Right ventricle myocardium inferior (tissue), 1 donor: ENCODE results near the gene SLC25A21. TPM values are rescaled to one million over a fixed set of nuclear protein-coding genes. Genes with fewer than 3 reads are reported as not detected.

Experiments
- ATAC-seq: fragments of 200-7000 bp; cut with Tn5 transposase; one replicate; pipeline ENCODE4 v1.9.1; 2020; ENCODE audit warnings: mild to moderate bottlenecking, moderate library complexity
- DNase-seq: peaks from one replicate; pipeline ENCODE4 v3.0.0; 2021; ENCODE audit errors: missing footprints
- intact Hi-C: fragments of 100-400 bp; cut with DNase I; formaldehyde crosslinking; loops from one replicate; pipeline ENCODE4 v1.11.0; 2022
- total RNA-seq: library from RNA; stranded (reverse); fragmentation: NEBNext Ultra II Directional; extraction: Animal tissue kit (Norgen Biotek cat#: 25700); gene quantifications from one replicate; pipeline ENCODE4 v1.2.1, GENCODE V29; 2021
- donor health status: DM: no; HTN: yes; CAD: no; lungs with severe emphysema.

SLC25A21 gene
- total RNA-seq, 1 donor from 2014 or later = 0.76 TPM

- DNase-seq (no peak), ATAC-seq (no peak)
- intact Hi-C loops = no loop called here
Measured at GRCh38 chr14:37060496-37061260, 111.7 kb downstream of the SLC25A21 start.

GRCh38 chr14:37057776-37058175, 114.6 kb downstream of the SLC25A21 start:
- no peak for DNase-seq
- intact Hi-C loops = no loop called here
- ATAC-seq = no peak

- DNase-seq (no peak), ATAC-seq (no peak)
- intact Hi-C loops = no loop called here
Measured at GRCh38 chr14:37056473-37056872, 115.9 kb downstream of the SLC25A21 start.

GRCh38 chr14:37054869-37055268, 117.5 kb downstream of the SLC25A21 start:
- ATAC-seq = no peak
- intact Hi-C loops = no loop called here
- no peak for DNase-seq

GRCh38 chr14:37054144-37054543, 118.3 kb downstream of the SLC25A21 start:
- ATAC-seq (no peak), DNase-seq (no peak)
- intact Hi-C loops = no loop called here

GRCh38 chr14:37051680-37052079, 120.7 kb downstream of the SLC25A21 start:
- no peak for DNase-seq
- no peak for ATAC-seq
- intact Hi-C loops = no loop called here

- ATAC-seq (no peak), DNase-seq (no peak)
Measured at GRCh38 chr14:37051153-37051552, 121.3 kb downstream of the SLC25A21 start.

GRCh38 chr14:37048666-37049071, 123.7 kb downstream of the SLC25A21 start:
- no peak for DNase-seq
- no peak for ATAC-seq
- intact Hi-C loops = no loop called here

More at GRCh38 chr14:37051153-37051552, 121.3 kb downstream of the SLC25A21 start:
- intact Hi-C loops = no loop called here

GRCh38 chr14:37047996-37048395, 124.4 kb downstream of the SLC25A21 start:
- ATAC-seq (no peak), DNase-seq (no peak)
- intact Hi-C loops = no loop called here

GRCh38 chr14:37047226-37047625, 125.2 kb downstream of the SLC25A21 start:
- ATAC-seq = no peak
- intact Hi-C loops = no loop called here

GRCh38 chr14:37046815-37047214, 125.6 kb downstream of the SLC25A21 start:
- ATAC-seq (no peak), DNase-seq (no peak)
- intact Hi-C loops = no loop called here

More at GRCh38 chr14:37047226-37047625, 125.2 kb downstream of the SLC25A21 start:
- DNase-seq = no peak

- no peak for DNase-seq
- intact Hi-C loops = no loop called here
- no peak for ATAC-seq
Measured at GRCh38 chr14:37045340-37046061, 126.9 kb downstream of the SLC25A21 start.

- intact Hi-C loops = no loop called here
- no peak for ATAC-seq
- DNase-seq = no peak
Measured at GRCh38 chr14:37037636-37038387, 134.6 kb downstream of the SLC25A21 start.

GRCh38 chr14:37036669-37037341, 135.6 kb downstream of the SLC25A21 start:
- intact Hi-C loops = no loop called here
- no peak for DNase-seq

GRCh38 chr14:37035401-37035800, 137.0 kb downstream of the SLC25A21 start:
- intact Hi-C loops = no loop called here
- ATAC-seq (no peak), DNase-seq (no peak)

More at GRCh38 chr14:37036669-37037341, 135.6 kb downstream of the SLC25A21 start:
- no peak for ATAC-seq

- intact Hi-C loops = no loop called here
Measured at GRCh38 chr14:37034410-37035285, 137.8 kb downstream of the SLC25A21 start.

GRCh38 chr14:37032863-37033262, 139.5 kb downstream of the SLC25A21 start:
- intact Hi-C loops = no loop called here
- DNase-seq (no peak), ATAC-seq (no peak)

More at GRCh38 chr14:37034410-37035285, 137.8 kb downstream of the SLC25A21 start:
- ATAC-seq (no peak), DNase-seq (no peak)
